IMR-90 (cell line): ENCODE data around the gene ZNF398. TPM values are rescaled to one million over a fixed set of nuclear protein-coding genes. Genes with fewer than 3 reads are reported as not detected.
A peak's percentile ranks its signal among the peaks of the same experiment; 100 is the strongest.

Source experiments
- ATAC-seq: fragments of 200-7000 bp; cut with Tn5 transposase; 2 replicates; pipeline ENCODE4 v1.9.1; 2020; ENCODE audit warnings: low read depth, mild to moderate bottlenecking, moderate library complexity
- BruUV-seq: library from RNA; stranded (reverse); fragments of 400-500 nt; replicated peaks from 2 replicates; lab custom pipeline; 2021; lab: Mats Ljungman, UMichigan
- CTCF ChIA-PET: fragments of 300-600 bp; formaldehyde crosslinking; extraction: SDS; loops from one replicate; lab custom pipeline; 2021; ENCODE audit warnings: antibody characterized with exemption; lab: Yijun Ruan, JAX
- POLR2A ChIA-PET: fragments of 300-600 bp; sonication (Branson Sonifier 250); formaldehyde crosslinking; loops from one replicate; lab custom pipeline; 2022; ENCODE audit warnings: antibody characterized with exemption; ENCODE audit not compliant: unreplicated experiment; lab: Charles Lee
- DNase-seq: peaks from one replicate; pipeline ENCODE4 v3.0.0; 2013
- H2AFZ ChIP-seq: replicated peaks from 2 replicates; pipeline ENCODE3; 2013; ENCODE audit warnings: low read length, mild to moderate bottlenecking; ENCODE audit not compliant: poor library complexity
- H2AK5ac ChIP-seq: 2 replicates; pipeline ENCODE4 v1.6.1; 2013; ENCODE audit warnings: low read depth, low read length, inconsistent platforms
- H2AK9ac ChIP-seq: replicated peaks from 2 replicates; pipeline ENCODE3; 2013; ENCODE audit warnings: mild to moderate bottlenecking, low read depth, low read length, moderate library complexity; ENCODE audit not compliant: poor library complexity
- H2BK120ac ChIP-seq: 2 replicates; pipeline ENCODE4 v1.6.1; 2013; ENCODE audit warnings: low read depth, low read length, inconsistent platforms
- H2BK15ac ChIP-seq: 3 replicates; pipeline ENCODE4 v1.6.1; 2013; ENCODE audit warnings: low read depth, low read length, inconsistent platforms
- H2BK20ac ChIP-seq: 2 replicates; pipeline ENCODE4 v1.6.1; 2013; ENCODE audit warnings: low read depth, mild to moderate bottlenecking, inconsistent platforms, low read length, moderate library complexity
- H2BK5ac ChIP-seq: 2 replicates; pipeline ENCODE4 v1.6.1; 2013; ENCODE audit warnings: mild to moderate bottlenecking, low read depth, low read length, inconsistent platforms; ENCODE audit not compliant: poor library complexity, severe bottlenecking
- H3K14ac ChIP-seq: replicated peaks from 2 replicates; pipeline ENCODE4 v1.6.1; 2013; ENCODE audit warnings: low read depth, low read length, inconsistent platforms
- H3K18ac ChIP-seq: 2 replicates; pipeline ENCODE4 v1.6.1; 2013; ENCODE audit warnings: low read depth, low read length, control low read depth
- H3K23ac ChIP-seq: 2 replicates; pipeline ENCODE4 v1.6.1; 2013; ENCODE audit warnings: low read depth, low read length, inconsistent platforms
- H3K27ac ChIP-seq: 2 replicates; pipeline ENCODE4 v1.5.1; 2013; ENCODE audit warnings: mild to moderate bottlenecking, control low read depth, low read length; ENCODE audit not compliant: insufficient read depth
- H3K27me3 ChIP-seq: 2 replicates; pipeline ENCODE4 v1.6.1; 2013; ENCODE audit warnings: low read length; ENCODE audit not compliant: control insufficient read depth, insufficient read depth
- H3K36me3 ChIP-seq: 2 replicates; pipeline ENCODE4 v1.6.1; 2013; ENCODE audit warnings: low read length, mixed read lengths; ENCODE audit not compliant: control insufficient read depth, insufficient read depth
- H3K4ac ChIP-seq: 2 replicates; pipeline ENCODE4 v1.6.1; 2013; ENCODE audit warnings: low read depth, low read length, inconsistent platforms
- H3K4me1 ChIP-seq: 2 replicates; pipeline ENCODE4 v1.6.1; 2013; ENCODE audit warnings: low read length, mixed read lengths; ENCODE audit not compliant: control insufficient read depth, insufficient read depth
- H3K4me2 ChIP-seq: 2 replicates; pipeline ENCODE4 v1.6.1; 2013; ENCODE audit warnings: low read depth, mild to moderate bottlenecking, control low read depth, low read length, moderate library complexity
- H3K4me3 ChIP-seq: 2 replicates; pipeline ENCODE4 v1.5.1; 2013; ENCODE audit warnings: low read depth, mild to moderate bottlenecking, control low read depth, low read length, moderate library complexity; ENCODE audit not compliant: insufficient read depth
- H3K56ac ChIP-seq: 2 replicates; pipeline ENCODE4 v1.6.1; 2013; ENCODE audit warnings: low read length, inconsistent platforms; ENCODE audit not compliant: insufficient read depth; ENCODE audit errors: extremely low read depth
- H3K79me1 ChIP-seq, 2 experiments: 2 replicates each; pipeline ENCODE4 v1.6.1; 2013; ENCODE audit warnings: low read length in 2 of 2, inconsistent platforms in 1 of 2, low read depth in 1 of 2
- H3K9ac ChIP-seq: 2 replicates; pipeline ENCODE4 v1.6.1; 2013; ENCODE audit warnings: low read depth, low read length, control low read depth
- H3K9me1 ChIP-seq: 2 replicates; pipeline ENCODE4 v1.6.1; 2013; ENCODE audit warnings: low read length, inconsistent platforms; ENCODE audit not compliant: insufficient read depth
- H3K9me3 ChIP-seq: 2 replicates; pipeline ENCODE4 v1.6.1; 2013; ENCODE audit warnings: low read length; ENCODE audit not compliant: control insufficient read depth, insufficient read depth
- H4K20me1 ChIP-seq: 2 replicates; pipeline ENCODE4 v1.6.1; 2013; ENCODE audit warnings: low read length, inconsistent platforms; ENCODE audit not compliant: insufficient read depth
- H4K5ac ChIP-seq: 2 replicates; pipeline ENCODE4 v1.6.1; 2013; ENCODE audit warnings: mild to moderate bottlenecking, low read depth, low read length, control low read depth
- H4K8ac ChIP-seq, 2 experiments: 2 replicates each; pipeline ENCODE4 v1.6.1; 2013; ENCODE audit warnings: low read depth in 2 of 2, low read length in 2 of 2, control low read depth in 1 of 2, inconsistent platforms in 1 of 2
- H4K91ac ChIP-seq: 2 replicates; pipeline ENCODE4 v1.6.1; 2013; ENCODE audit warnings: low read depth, low read length, inconsistent platforms; ENCODE audit not compliant: insufficient read depth
- BHLHE40 ChIP-seq: fragments of 150-350 bp; IDR thresholded peaks from 2 replicates; pipeline ENCODE4 v1.6.1; 2016; ENCODE audit warnings: mild to moderate bottlenecking, low read depth, low read length
- CHD1 ChIP-seq: IDR thresholded peaks from 2 replicates; pipeline ENCODE4 v1.6.1; 2012; ENCODE audit warnings: low read depth, low read length, improper control_type of control experiment
- NFE2L2 ChIP-seq: fragments of 150-350 bp; IDR thresholded peaks from 2 replicates; pipeline ENCODE4 v1.6.1; 2016; ENCODE audit warnings: low read depth, mild to moderate bottlenecking, low read length
- POLR2A ChIP-seq: IDR thresholded peaks from 2 replicates; pipeline ENCODE4 v1.6.1; 2012; ENCODE audit warnings: mild to moderate bottlenecking, low read depth, low read length
- dilution Hi-C: fragments of 300-500 bp; cut with HindIII; formaldehyde crosslinking; loops from one replicate; pipeline ENCODE4 v1.14.3; 2018; ENCODE audit warnings: low sequenced_read_pairs; ENCODE audit not compliant: unreplicated experiment
- in situ Hi-C: fragments of 300-500 bp; cut with MboI; formaldehyde crosslinking; loops from 3 replicates; pipeline ENCODE4 v1.14.3; 2019; ENCODE audit warnings: low sequenced_read_pairs, inconsistent platforms, mixed read lengths
- intact Hi-C: fragments of 100-400 bp; cut with micrococcal nuclease; formaldehyde crosslinking; loops from 2 replicates; pipeline ENCODE4 v1.10.0; 2022
- polyA plus RNA-seq, 3 experiments: library from polyadenylated mRNA; depleted of rRNA; stranded (reverse); fragments of >200 nt; gene quantifications; 2 replicates each; pipeline ENCODE4 v1.2.3, GENCODE V29; 2012; ENCODE audit warnings: low replicate concordance in 1 of 3
- total RNA-seq: library from RNA; depleted of rRNA; stranded (reverse); fragments of >200 nt; gene quantifications from 2 replicates; pipeline ENCODE4 v1.2.3, GENCODE V29; 2012

The ZNF398 gene
- total and polyA plus RNA-seq, 2 of the 4 experiments (the other 2 are of a cell fraction) = 5.7 to 7.9 TPM

DNA sequence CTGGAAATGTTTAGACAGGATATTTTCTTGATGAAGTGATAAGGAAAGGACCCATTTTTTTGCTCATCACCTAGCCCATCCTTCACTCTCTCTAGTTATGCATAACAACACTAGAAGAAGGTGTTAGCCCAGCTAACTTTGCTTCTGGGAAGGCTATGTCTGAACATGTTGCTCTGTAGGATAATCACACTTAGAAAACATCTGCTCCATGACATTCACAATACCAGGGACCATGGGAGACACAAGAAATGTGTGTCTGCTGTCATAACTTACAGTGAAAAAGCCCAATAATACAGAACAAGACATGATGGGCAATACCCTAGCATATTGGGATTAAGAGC lies 34.2 kb downstream of the ZNF398 start:
- Histone ChIP-seq H2BK15ac (no peak overlapping the region), H3K4me2 (no peak overlapping the region), H3K27ac (no peak overlapping the region), H4K5ac (peak overlapping the region; percentile 36; the same call in 1 of the 2 replicates), H3K79me1 (peaks cover 8% of the 10 kb centered on the region in 2 experiments; a peak in 2 of 4 replicates), H3K9me3 (no peaks in the 10 kb centered on the region), H3K14ac (no peak overlapping the region), H4K8ac (no peak overlapping the region), H2AFZ (no peak overlapping the region), H2AK5ac (no peak overlapping the region), H3K4ac (no peak overlapping the region), H3K56ac (no peak overlapping the region), H3K4me3 (no peak overlapping the region), H3K23ac (no peak overlapping the region), H2BK20ac (no peak overlapping the region), H2BK5ac (no peak overlapping the region), H3K27me3 (no peaks in the 10 kb centered on the region), H3K18ac (0 out of 2 replicates have a peak overlapping the region, but pooled peaks have one; percentile 45), H2BK120ac (no peak overlapping the region), H3K4me1 (peaks cover 4% of the 10 kb centered on the region), H3K9me1 (peaks cover 4% of the 10 kb centered on the region; the same call in 1 of the 2 replicates), H4K91ac (no peak overlapping the region), H4K20me1 (peaks cover 7% of the 10 kb centered on the region; the same call in 1 of the 2 replicates), H3K9ac (no peak overlapping the region), H2AK9ac (no peak overlapping the region), H3K36me3 (peaks cover 23% of the 10 kb centered on the region)
- no TSS peak for BruUV-seq
- in situ Hi-C loops (no loop called here), dilution Hi-C loops (no loop called here), intact Hi-C loops (no loop called here)
- no peak for DNase-seq
- ChIA-PET CTCF (no interaction called here), POLR2A (no interaction called here)
- TF ChIP-seq BHLHE40 = no peak
- TF ChIP-seq POLR2A = no peak
- no peak for TF ChIP-seq NFE2L2
- no peak for TF ChIP-seq CHD1
- no peak for ATAC-seq
